K562 (cell line): ENCODE measurements around the gene TAF1B.

Experiments used
- CREB1 ChIP-seq, 2 experiments: sonication (generic) in 1 of 2; formaldehyde crosslinking in 1 of 2; IDR thresholded peaks; 2 replicates each; pipeline versions ENCODE4 v1.6.1 to v1.8.0; 2012 to 2022; ENCODE audit warnings: inconsistent platforms in 1 of 2, mild to moderate bottlenecking in 1 of 2, missing genetic modification reagents in 1 of 2, moderate library complexity in 1 of 2
- EHMT2 ChIP-seq: fragments of 450-650 bp; IDR thresholded peaks from 2 replicates; pipeline ENCODE4 v1.6.1; 2018; ENCODE audit warnings: antibody characterized with exemption
- POLR2AphosphoS2 ChIP-seq: IDR thresholded peaks from 2 replicates; pipeline ENCODE4 v1.6.1; 2012; ENCODE audit warnings: low read length, improper control_type of control experiment
- ZNF239 ChIP-seq: fragments of 250-450 bp; sonication (Bioruptor Pico); IDR thresholded peaks from 2 replicates; pipeline ENCODE4 v1.4.0; 2020; ENCODE audit warnings: mild to moderate bottlenecking
- TF ChIP-seq, protein P1 (sequence below), 3 experiments: IDR thresholded peaks in 2 of 3; conservative IDR thresholded peaks in 1 of 3; 2 replicates each; pipeline ENCODE4 v1.5.1; 2011 to 2012; ENCODE audit warnings: low read length in 3 of 3, mild to moderate bottlenecking in 3 of 3, control low read depth in 2 of 3, improper control_type of control experiment in 1 of 3, inconsistent platforms in 1 of 3, low read depth in 1 of 3, mixed read lengths in 1 of 3, moderate library complexity in 1 of 3; ENCODE audit not compliant: insufficient read depth in 2 of 3
- TF ChIP-seq, protein P2 (sequence below): fragments of 450-650 bp; IDR thresholded peaks from 2 replicates; pipeline ENCODE4 v1.6.1; 2016; ENCODE audit warnings: missing biosample characterization, missing genetic modification characterization

DNA sequence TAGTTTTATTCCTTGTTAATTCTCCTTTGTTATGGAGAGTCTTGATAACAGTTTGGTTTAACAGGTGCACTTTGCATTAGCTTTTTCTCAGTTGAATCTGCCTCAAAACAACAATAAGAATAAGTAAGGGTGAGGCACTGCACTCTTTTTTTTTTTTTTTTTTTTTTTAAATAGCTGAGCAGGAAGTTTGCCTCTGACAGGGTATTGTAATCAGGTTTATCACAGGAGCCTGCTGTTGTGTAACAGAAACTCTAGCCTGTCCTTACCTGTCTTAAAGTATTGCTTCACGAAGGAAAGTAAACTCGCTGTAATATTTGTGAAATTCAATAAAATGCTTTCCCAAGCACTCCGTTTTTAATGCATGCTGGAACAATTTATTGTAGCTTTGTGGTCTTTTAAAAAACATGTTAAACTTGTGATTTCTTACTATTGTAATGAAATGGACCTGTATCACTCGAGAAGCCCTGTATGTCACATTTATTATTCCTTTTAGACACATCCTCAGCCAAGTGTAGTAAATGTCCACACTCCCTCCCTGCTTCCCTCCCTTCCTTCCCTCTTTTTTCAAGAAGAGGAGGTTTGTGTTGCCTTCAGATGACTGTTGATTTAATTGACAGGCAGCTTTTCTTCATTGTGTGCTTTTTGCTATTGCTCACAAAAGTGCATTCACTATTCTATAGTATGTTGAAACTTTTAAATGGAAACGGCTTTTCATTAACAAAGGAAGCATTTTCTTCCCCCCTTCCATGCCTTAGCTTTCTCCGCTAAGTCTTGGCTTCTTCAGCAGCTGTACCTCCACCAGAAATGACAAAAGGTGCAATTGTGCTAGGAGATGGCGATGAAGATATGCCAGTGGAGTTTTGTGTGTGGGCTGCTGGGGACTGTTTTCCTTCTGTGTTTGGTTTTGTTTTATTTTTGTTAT is 52.7 kb downstream of the TAF1B start:
- TF ChIP-seq, protein P1, sequence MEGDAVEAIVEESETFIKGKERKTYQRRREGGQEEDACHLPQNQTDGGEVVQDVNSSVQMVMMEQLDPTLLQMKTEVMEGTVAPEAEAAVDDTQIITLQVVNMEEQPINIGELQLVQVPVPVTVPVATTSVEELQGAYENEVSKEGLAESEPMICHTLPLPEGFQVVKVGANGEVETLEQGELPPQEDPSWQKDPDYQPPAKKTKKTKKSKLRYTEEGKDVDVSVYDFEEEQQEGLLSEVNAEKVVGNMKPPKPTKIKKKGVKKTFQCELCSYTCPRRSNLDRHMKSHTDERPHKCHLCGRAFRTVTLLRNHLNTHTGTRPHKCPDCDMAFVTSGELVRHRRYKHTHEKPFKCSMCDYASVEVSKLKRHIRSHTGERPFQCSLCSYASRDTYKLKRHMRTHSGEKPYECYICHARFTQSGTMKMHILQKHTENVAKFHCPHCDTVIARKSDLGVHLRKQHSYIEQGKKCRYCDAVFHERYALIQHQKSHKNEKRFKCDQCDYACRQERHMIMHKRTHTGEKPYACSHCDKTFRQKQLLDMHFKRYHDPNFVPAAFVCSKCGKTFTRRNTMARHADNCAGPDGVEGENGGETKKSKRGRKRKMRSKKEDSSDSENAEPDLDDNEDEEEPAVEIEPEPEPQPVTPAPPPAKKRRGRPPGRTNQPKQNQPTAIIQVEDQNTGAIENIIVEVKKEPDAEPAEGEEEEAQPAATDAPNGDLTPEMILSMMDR (IDR thresholded peaks at IDR 0.05 in 2 of 3, conservative IDR thresholded peaks at IDR 0.05 in 1 of 3; ENCODE audit: insufficient read depth in 2 of 3, low read depth in 1 of 3, low read length in 3 of 3), result no peak
- TF ChIP-seq CREB1 (IDR thresholded peaks at IDR 0.05) (no peak), CREB1 (CRISPR knock-in tag; IDR thresholded peaks at IDR 0.05) (no peak), EHMT2 (no peak), ZNF239 (no peak), POLR2AphosphoS2 (no peak)
- TF ChIP-seq, protein P2, sequence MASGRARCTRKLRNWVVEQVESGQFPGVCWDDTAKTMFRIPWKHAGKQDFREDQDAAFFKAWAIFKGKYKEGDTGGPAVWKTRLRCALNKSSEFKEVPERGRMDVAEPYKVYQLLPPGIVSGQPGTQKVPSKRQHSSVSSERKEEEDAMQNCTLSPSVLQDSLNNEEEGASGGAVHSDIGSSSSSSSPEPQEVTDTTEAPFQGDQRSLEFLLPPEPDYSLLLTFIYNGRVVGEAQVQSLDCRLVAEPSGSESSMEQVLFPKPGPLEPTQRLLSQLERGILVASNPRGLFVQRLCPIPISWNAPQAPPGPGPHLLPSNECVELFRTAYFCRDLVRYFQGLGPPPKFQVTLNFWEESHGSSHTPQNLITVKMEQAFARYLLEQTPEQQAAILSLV (tag), result no peak
